Stomach (tissue), 4 donors: ENCODE measurements around the gene OR10G3.

Experiments
- POLR2A ChIP-seq, 4 donors: fragments of 450-650 bp; IDR thresholded peaks; one replicate each; pipeline ENCODE4 v1.6.1; 2016; ENCODE audit warnings: antibody characterized with exemption in 4 of 4, control low read depth in 2 of 4, mild to moderate bottlenecking in 1 of 4, moderate library complexity in 1 of 4
- POLR2AphosphoS5 ChIP-seq, 3 donors: sonication (generic); formaldehyde crosslinking; IDR thresholded peaks; one replicate each; pipeline ENCODE4 v1.6.1; 2016; ENCODE audit warnings: antibody characterized with exemption in 3 of 3
- TF ChIP-seq, protein P1 (sequence below), 7 experiments: fragments of 450-650 bp in 4 of 7; fragments of 200-600 bp in 3 of 7; sonication (generic) in 3 of 7; IDR thresholded peaks; one replicate each; pipeline ENCODE4 v1.5.1; 2016 to 2019; ENCODE audit warnings: antibody characterized with exemption in 7 of 7, control low read depth in 2 of 7, mild to moderate bottlenecking in 1 of 7

- TF ChIP-seq, protein P1, sequence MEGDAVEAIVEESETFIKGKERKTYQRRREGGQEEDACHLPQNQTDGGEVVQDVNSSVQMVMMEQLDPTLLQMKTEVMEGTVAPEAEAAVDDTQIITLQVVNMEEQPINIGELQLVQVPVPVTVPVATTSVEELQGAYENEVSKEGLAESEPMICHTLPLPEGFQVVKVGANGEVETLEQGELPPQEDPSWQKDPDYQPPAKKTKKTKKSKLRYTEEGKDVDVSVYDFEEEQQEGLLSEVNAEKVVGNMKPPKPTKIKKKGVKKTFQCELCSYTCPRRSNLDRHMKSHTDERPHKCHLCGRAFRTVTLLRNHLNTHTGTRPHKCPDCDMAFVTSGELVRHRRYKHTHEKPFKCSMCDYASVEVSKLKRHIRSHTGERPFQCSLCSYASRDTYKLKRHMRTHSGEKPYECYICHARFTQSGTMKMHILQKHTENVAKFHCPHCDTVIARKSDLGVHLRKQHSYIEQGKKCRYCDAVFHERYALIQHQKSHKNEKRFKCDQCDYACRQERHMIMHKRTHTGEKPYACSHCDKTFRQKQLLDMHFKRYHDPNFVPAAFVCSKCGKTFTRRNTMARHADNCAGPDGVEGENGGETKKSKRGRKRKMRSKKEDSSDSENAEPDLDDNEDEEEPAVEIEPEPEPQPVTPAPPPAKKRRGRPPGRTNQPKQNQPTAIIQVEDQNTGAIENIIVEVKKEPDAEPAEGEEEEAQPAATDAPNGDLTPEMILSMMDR (IDR thresholded peaks at IDR 0.05): no peak
- TF ChIP-seq POLR2A (IDR thresholded peaks at IDR 0.05) (no peak), POLR2AphosphoS5 (IDR thresholded peaks at IDR 0.05) (no peak)
These were observed 44.1 kb downstream of the OR10G3 start for GRCh38 chr14:21535545-21536417.
